ENCODE data around the gene LRP1B.
"Not testable (repeated sequence)": the region's sequence is repeated elsewhere in the genome, so short reads cannot be mapped to it uniquely, and the experiment has no call there.

LRP1B gene

GRCh38 chr2:141888987-141889555, 241.7 kb downstream of the LRP1B start:
- DNase-seq (ENCODE audit: low read depth in 2 of 2), result no peak

DNA sequence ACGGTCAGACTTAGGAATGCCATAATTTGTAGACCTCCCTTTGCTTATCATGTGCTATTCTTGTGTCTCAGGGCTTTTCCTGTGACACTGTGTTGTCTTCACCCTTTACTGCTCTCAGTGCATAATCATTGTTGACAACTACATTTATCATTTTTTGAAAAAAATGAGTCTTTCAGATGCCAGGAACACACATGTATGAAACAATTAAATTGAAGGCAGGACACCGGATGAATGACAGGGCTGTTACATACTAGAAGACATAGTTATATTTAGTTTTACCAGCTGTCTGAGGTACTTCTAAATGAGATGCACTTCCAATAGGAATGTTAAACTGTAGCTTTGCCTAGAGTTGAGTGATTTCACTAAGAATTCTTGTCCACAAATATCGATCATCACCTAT, 243.5 kb downstream of the LRP1B start:
- DNase-seq (ENCODE audit: low read depth in 2 of 2), result no peak

- no peak for DNase-seq (ENCODE audit: low read depth in 2 of 2)
Observed at GRCh38 chr2:141878016-141878415, 252.8 kb downstream of the LRP1B start.

DNA sequence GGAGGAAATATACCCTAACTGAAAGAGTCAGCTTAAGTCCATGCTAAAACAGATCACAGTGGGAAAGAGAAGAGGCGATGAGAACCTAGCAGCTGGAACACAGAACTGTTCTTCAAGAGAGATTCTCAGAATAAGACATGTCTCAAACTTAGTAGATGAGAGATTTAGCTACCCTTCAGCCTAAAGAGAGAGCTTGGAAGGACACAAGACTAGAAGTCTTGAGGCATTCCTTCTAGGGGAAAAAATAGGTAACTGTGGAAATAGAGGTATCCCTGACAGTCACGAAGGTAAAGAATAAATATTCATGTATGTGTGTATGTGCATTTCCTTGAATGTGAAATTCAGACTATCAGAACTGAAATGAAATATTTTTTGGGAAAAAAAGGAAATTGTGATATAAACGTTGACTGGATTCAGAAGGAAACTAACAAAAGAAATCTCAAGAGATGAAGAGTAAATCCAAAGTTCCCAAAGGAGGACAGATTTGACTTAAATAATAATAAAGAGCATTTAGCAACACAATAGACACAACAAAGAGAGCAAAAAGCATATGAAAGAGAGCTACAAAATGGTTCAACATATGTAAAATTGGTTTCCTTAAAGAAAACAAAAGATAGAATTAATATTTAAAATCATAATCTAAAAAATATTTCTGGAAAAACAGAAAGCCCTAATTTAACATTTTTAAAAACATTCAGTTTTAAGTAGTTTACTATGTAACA, 258.7 kb downstream of the LRP1B start:
- DNase-seq (ENCODE audit: low read depth in 2 of 2), result no peak

DNA sequence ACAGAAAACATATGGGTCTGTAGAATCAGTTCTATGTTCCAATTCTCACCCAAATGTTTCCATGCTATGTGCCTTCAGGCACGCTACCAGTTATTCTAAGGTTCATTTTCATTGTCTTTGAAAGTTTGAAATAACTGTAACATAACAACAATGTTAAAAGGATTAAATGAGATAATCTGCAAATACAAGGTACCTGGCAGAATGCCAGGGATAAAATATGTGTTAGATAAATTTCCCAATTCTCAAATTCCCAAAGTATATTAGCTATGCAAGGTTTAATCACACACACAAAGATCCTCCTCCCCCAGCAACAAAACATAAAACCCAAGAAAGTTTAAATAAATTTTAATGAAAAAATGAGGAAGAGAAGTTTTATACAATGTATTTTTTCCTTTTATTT, 261.2 kb downstream of the LRP1B start:
- no peak for DNase-seq (ENCODE audit: low read depth in 2 of 2)

GRCh38 chr2:141863964-141864363, 266.9 kb downstream of the LRP1B start:
- no peak for DNase-seq (ENCODE audit: low read depth in 2 of 2)

GRCh38 chr2:141856215-141856919, 274.4 kb downstream of the LRP1B start:
- DNase-seq (ENCODE audit: low read depth in 2 of 2), result no peak

DNA sequence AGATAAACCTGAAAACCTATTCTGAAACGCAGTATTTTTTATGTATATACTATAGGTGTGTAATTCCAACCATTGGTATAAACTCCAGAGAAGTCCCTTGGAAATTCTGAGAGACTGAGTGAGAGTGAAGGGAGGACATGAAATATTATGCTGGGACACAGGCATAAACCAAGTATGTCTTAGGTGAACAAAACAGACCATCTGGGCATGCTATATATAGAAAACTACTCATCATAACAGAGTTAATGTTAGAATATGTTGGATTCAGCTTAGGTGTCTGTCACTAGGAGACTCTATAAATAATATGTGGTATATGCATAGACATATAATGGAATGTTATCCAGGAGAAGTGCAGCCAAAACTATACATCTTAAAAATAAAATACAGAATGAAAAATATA, 282.6 kb downstream of the LRP1B start:
- no peak for DNase-seq (ENCODE audit: low read depth in 2 of 2)

DNA sequence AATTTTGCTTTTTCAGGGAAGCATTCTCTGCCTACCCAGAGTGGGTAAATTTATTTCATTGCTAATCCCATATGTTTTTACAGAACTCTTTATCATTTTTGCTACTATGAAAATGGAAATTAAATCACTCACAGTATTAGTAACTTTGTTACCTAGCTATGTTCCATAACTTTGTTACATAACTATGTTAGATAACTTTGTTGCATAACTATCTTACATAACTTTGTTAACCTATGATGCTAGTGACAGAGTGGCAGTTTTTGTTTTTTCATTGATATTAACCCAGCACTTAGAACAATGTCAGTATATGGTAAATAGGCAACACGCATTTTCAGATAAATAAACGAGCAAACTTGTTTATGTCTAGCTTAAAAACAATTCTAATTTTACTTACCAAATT, 286.6 kb downstream of the LRP1B start:
- DNase-seq (ENCODE audit: low read depth in 2 of 2), result no peak

DNA sequence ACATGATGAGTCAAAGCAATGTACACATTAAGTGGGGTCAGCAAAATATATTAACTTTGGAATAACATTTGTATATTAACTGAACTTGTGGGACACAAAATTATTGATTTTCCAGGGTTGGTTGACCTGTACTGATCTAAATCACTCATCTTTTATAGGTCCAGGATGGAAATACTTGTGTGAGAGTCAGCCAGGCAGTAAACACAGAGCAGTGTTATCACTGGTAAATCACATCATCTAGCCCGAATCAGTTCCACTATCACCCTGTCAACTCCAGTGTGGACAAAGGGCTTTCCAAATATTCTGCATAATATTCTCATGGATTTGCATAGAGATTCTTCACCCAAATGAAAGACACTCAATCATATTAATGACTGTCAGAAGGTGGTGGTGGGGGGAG, 295.7 kb downstream of the LRP1B start:
- no peak for DNase-seq (ENCODE audit: low read depth in 2 of 2)

DNA sequence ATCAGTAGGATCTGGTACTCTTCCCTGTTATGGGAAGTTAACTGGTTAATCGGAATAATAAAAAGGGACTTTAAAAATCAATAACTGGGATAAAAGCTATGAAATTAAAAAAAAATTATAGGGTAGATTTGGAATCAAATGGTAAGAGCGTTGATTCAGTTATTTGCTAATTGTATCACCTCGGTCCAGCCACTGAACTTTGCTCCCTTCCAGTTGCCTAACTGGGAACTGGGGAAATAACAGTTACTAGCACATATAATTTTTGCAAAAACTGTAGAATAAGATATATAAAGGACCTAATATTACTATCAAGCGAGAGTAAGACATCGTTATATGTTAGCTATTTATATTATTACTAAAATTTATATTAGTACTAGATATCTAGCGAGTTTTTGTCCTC, 302.1 kb downstream of the LRP1B start:
- no peak for DNase-seq (ENCODE audit: low read depth in 2 of 2)

DNA sequence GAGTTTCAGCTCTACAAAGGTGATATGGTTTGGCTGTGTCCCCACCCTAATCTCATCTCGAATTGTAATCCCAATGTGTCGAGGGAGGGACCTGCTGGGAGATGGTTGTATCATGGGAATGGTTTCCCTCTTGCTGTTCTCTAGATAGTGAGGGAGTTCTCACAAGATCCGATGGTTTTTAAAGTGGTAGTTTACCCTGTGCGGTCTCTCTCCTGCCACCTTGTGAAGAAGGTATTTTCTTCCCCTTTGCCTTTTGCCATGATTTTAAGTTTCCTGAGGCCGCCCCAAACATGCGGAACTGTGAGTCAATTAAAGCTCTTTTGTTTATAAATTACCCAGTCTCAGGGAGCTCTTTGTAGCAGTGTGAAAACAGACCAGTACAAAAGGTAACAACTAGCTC, 306.0 kb downstream of the LRP1B start:
- no peak for DNase-seq (ENCODE audit: low read depth in 2 of 2)

DNA sequence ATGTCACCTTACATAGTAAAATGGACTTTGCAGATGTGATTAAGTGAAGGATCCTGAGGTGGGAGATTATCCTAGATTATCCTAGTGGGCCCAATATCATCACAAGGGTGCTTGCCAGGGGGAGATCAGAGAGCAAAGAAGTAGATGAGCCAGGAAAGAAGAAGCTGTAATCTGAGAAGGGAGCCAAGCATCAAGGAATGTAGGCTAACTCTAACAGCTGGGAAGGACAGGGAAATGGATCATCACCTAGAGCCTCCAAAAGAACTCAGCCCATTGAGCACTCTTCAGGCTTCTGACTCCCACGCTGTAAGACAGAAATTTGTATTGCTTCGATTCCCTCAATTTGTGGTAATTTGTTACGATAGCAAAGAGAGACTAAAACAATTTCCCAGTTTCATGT, 309.9 kb downstream of the LRP1B start:
- no peak for DNase-seq (ENCODE audit: low read depth in 2 of 2)

GRCh38 chr2:141815320-141815719, 315.5 kb downstream of the LRP1B start:
- DNase-seq (ENCODE audit: low read depth in 2 of 2), result not testable (repeated sequence)

DNA sequence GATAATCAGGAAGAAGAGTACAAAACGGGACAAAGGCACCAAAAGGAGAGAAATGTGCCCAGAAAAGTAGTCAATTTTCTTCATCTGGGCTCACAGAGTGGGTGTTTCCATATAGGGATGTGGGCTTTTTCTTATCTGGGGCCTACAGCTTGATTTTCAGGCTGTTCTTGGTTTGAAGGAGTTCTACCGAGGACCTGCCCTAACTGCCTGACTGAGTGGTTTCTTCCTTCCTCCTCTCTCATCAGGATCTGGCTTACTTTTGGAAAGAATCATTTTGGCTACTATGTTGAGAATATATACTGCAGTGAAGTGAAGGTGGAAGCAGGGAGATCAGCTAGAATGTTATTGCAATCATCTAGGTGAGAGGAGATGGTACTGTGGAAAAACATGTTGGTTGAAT, 316.7 kb downstream of the LRP1B start:
- DNase-seq (ENCODE audit: low read depth in 2 of 2), result no peak

- DNase-seq (ENCODE audit: low read depth in 2 of 2), result no peak
Observed at GRCh38 chr2:141810148-141810547, 320.7 kb downstream of the LRP1B start.

- DNase-seq (ENCODE audit: low read depth in 2 of 2), result no peak
Observed at GRCh38 chr2:141806090-141806489, 324.7 kb downstream of the LRP1B start.

DNA sequence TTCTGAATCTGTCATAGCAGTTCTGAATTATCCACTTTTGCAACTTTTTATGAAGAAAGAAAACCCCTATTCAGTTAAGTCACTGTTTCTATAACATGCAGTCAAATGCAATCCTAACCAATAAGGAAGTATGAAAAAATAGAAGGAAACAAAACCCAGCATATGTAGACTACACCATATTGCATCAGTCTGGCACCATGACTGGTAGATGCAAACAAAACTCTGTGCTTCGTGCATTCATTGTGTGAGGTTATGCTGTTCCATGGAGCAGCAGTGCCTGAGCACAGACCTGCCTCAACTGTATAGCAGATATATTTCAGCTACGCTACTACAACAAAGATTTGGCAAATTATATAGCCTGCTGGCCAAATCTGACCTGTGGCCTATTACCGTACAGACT, 325.5 kb downstream of the LRP1B start:
- no peak for DNase-seq (ENCODE audit: low read depth in 2 of 2)

GRCh38 chr2:141796449-141796848, 334.4 kb downstream of the LRP1B start:
- no peak for DNase-seq (ENCODE audit: low read depth in 2 of 2)

GRCh38 chr2:141791521-141791920, 339.3 kb downstream of the LRP1B start:
- no peak for DNase-seq (ENCODE audit: low read depth in 2 of 2)

DNA sequence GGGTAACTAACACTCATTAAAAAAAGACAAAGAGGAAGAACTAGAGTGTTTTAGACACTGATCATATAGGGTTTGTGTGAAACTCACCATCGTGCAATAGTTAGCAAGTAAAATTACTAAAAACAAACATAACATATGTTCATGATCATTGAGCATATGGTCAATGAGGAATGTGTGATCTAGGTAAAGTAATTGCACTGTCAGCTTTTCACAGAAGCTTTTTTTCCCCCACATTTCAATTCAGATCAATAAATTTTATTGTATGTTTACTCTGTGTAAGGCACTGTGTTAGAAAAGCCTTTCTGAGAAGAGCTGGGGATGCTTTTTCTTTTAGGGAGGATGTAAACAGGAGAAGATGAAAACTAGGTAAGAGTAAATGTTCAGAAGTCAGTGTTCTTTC, 348.2 kb downstream of the LRP1B start:
- DNase-seq (ENCODE audit: low read depth in 2 of 2), result no peak

DNA sequence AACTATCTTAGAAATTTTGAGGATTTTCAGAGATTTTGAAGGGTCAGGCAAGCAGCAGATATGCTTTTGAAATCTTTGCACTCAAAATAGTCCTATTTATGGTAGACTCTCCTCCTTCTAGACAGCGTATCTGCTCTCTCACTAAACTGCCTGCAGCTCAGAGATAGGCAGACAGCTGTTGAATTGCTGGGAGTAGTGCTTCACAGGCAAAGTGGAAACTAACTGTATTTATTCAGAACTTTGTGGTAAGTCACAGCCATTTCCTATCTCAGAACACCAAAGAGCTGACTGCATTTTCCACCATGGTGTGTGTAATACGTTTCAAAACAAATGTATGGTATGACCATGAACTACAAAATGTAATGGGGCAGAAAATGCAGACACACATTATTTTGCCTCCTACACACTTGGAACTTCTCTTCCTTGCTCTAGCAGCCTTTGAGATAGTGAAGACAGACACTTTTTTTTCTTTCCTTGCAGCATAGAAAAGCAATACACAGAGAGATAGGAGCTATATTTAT, 352.4 kb downstream of the LRP1B start:
- DNase-seq (ENCODE audit: low read depth in 2 of 2), result no peak

DNA sequence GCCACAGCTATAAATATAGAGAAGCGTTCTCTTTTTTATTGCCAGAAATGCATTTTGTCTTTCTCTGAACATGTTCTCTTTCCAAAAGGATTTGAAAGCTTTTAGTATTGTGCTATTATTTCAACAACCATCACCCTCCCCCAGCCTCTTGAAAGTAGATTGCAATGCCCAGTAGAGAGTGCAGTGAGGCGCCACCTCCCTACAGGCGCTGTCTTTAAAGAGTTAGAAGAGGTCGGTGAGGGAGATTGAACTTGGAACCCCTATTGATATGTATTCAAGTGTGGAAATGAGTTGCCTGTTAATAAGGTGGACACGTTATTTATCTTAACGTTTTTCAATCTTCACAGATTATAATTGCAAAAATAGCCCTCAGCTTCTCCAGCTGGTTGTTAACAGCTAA, 360.3 kb downstream of the LRP1B start:
- no peak for DNase-seq (ENCODE audit: low read depth in 2 of 2)
